PFSK-1 (cell line): ENCODE measurements around the gene GRIK3.

Experiments used
- FOXP2 ChIP-seq: optimal IDR thresholded peaks from 2 replicates; pipeline ENCODE3; 2011; ENCODE audit warnings: borderline replicate concordance, control low read depth, inconsistent platforms; ENCODE audit not compliant: insufficient read depth; ENCODE audit errors: extremely low read length, extremely low read depth
- POLR2AphosphoS5 ChIP-seq: IDR thresholded peaks from 2 replicates; pipeline ENCODE4 v1.6.1; 2012; ENCODE audit warnings: low read depth, mild to moderate bottlenecking, control low read depth, low read length, moderate library complexity
- SIN3A ChIP-seq: IDR thresholded peaks from 2 replicates; pipeline ENCODE4 v1.6.1; 2012; ENCODE audit warnings: mild to moderate bottlenecking, low read length, moderate library complexity, borderline replicate concordance; ENCODE audit not compliant: insufficient read depth
- TAF1 ChIP-seq: IDR thresholded peaks from 2 replicates; pipeline ENCODE4 v1.6.1; 2012; ENCODE audit warnings: low read length, control low read depth, borderline replicate concordance; ENCODE audit not compliant: insufficient read depth
- TF ChIP-seq, protein P1 (sequence below), 2 experiments: IDR thresholded peaks; 2 replicates each; pipeline versions ENCODE4 v1.6.1 to v1.8.0; 2011 to 2012; ENCODE audit warnings: low read depth in 2 of 2, low read length in 2 of 2, control low read depth in 1 of 2, inconsistent platforms in 1 of 2, mild to moderate bottlenecking in 1 of 2, moderate library complexity in 1 of 2; ENCODE audit not compliant: insufficient read depth in 1 of 2

The GRIK3 gene

GRCh38 chr1:36909946-36910725 is 124.2 kb downstream of the GRIK3 start:
- TF ChIP-seq, protein P1, sequence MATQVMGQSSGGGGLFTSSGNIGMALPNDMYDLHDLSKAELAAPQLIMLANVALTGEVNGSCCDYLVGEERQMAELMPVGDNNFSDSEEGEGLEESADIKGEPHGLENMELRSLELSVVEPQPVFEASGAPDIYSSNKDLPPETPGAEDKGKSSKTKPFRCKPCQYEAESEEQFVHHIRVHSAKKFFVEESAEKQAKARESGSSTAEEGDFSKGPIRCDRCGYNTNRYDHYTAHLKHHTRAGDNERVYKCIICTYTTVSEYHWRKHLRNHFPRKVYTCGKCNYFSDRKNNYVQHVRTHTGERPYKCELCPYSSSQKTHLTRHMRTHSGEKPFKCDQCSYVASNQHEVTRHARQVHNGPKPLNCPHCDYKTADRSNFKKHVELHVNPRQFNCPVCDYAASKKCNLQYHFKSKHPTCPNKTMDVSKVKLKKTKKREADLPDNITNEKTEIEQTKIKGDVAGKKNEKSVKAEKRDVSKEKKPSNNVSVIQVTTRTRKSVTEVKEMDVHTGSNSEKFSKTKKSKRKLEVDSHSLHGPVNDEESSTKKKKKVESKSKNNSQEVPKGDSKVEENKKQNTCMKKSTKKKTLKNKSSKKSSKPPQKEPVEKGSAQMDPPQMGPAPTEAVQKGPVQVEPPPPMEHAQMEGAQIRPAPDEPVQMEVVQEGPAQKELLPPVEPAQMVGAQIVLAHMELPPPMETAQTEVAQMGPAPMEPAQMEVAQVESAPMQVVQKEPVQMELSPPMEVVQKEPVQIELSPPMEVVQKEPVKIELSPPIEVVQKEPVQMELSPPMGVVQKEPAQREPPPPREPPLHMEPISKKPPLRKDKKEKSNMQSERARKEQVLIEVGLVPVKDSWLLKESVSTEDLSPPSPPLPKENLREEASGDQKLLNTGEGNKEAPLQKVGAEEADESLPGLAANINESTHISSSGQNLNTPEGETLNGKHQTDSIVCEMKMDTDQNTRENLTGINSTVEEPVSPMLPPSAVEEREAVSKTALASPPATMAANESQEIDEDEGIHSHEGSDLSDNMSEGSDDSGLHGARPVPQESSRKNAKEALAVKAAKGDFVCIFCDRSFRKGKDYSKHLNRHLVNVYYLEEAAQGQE (IDR thresholded peaks at IDR 0.05; ENCODE audit: insufficient read depth in 1 of 2, low read depth in 2 of 2, low read length in 2 of 2): no peak
- TF ChIP-seq SIN3A: no peak
- TF ChIP-seq FOXP2: no peak
- TF ChIP-seq POLR2AphosphoS5: no peak
- no peak for TF ChIP-seq TAF1

DNA sequence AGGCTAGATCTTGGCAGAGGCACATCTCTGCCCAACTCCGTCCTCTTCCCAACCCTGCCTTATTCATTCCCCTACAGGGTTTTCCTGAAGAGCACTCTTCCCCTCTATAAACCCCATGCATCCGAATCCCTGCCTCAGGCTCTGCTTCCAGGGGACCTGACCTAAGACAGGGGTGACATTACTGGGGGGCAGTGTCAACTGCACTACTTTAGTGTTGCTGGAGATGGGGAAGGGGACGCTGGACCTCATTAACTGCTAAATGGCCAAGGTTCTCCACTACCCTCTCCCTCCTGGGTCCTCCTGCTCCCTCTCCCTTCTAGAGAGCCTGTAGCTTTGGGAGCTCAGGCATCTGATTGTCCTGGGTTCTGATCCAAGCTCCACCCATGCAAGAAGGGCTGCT is 126.2 kb downstream of the GRIK3 start:
- TF ChIP-seq FOXP2 (no peak), POLR2AphosphoS5 (no peak), TAF1 (no peak)

DNA sequence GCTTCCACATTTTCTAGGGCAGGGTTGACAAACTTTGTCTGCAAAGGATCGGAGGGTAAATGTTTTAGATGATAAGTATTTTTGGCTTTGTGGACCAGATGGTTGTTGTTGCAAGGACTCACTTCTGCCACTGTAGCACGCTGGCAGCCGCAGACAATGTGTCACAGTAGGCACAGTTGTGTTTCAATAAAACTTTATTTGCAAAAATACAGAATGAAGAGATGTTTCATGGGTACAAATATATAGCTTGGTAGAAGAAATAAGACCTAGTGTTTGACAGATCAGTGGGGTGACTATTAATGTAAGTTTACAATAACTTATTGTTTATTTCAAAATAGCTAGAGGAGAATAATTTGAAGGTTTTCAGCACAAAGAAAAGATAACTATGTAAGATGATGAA is 127.8 kb downstream of the GRIK3 start:
- TF ChIP-seq, protein P1 (IDR thresholded peaks at IDR 0.05; ENCODE audit: insufficient read depth in 1 of 2, low read depth in 2 of 2, low read length in 2 of 2): no peak
- TF ChIP-seq FOXP2 (no peak), TAF1 (no peak), POLR2AphosphoS5 (no peak), SIN3A (no peak)

DNA sequence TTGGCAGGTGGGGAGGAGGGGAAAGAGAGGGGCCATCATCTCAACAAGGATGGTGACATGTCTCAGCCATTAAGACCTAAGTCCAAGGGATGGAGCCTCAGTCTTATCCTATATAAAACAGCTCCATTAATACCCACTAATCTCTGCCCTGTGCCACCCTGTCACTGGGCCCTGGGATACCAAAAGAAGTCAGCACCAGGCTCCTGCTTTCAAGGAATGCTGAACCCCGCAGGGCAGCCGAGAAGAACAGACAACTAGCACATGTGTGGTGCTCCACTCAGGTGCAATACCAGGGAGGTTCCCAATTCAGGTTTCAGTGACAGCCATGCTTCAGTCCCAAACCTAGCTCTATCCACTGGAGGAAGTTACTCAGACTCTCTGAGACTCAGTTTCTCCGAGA is 128.4 kb downstream of the GRIK3 start:
- TF ChIP-seq TAF1 (no peak), POLR2AphosphoS5 (no peak), FOXP2 (no peak), SIN3A (no peak)
- TF ChIP-seq, protein P1 (IDR thresholded peaks at IDR 0.05; ENCODE audit: insufficient read depth in 1 of 2, low read depth in 2 of 2, low read length in 2 of 2): no peak

DNA sequence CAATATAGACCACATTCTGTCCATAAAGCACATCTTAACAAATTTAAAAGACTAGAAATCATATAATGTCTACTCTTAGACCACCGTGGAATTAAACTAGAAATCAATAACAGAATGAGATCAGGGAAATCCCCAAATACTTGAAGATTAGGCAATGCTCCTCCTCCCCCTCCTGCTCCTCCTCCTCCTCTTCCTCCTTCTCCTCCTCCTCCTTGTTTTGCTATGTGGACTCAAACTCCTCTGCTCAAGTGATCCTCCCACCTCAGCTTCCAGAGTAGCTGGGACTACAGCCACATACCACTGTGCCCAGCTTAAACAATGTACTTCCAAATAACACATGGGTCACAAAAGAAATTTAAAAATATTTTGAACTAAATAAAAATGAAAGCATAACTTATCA is 134.2 kb downstream of the GRIK3 start:
- no peak for TF ChIP-seq TAF1

GRCh38 chr1:36894824-36895223 is 139.5 kb downstream of the GRIK3 start:
- TF ChIP-seq FOXP2 (no peak), POLR2AphosphoS5 (no peak), TAF1 (no peak), SIN3A (no peak)
- TF ChIP-seq, protein P1 (IDR thresholded peaks at IDR 0.05; ENCODE audit: insufficient read depth in 1 of 2, low read depth in 2 of 2, low read length in 2 of 2): no peak
